H1 (cell line): Measurements from ENCODE around the gene NEO1. TPM values are rescaled to one million over a fixed set of nuclear protein-coding genes. Genes with fewer than 3 reads are reported as not detected.

Experiments
- KDM1A ChIP-seq: fragments of 200-600, 300-600 bp; sonication (generic); IDR thresholded peaks from 2 replicates; pipeline ENCODE4 v1.7.1; 2016; ENCODE audit warnings: mild to moderate bottlenecking, low read length, borderline replicate concordance
- KDM4A ChIP-seq: IDR thresholded peaks from one replicate; pipeline ENCODE4 v1.7.1; 2012; ENCODE audit warnings: low read depth, mild to moderate bottlenecking, moderate library complexity, low read length, inconsistent platforms; ENCODE audit not compliant: severe bottlenecking
- RFX5 ChIP-seq: IDR thresholded peaks from 2 replicates; pipeline ENCODE4 v1.6.1; 2011; ENCODE audit warnings: low read depth, low read length, improper control_type of control experiment, borderline replicate concordance
- polyA plus RNA-seq, 7 experiments: library from polyadenylated mRNA; depleted of rRNA in 3 of 7; stranded (reverse) in 5 of 7; unstranded in 2 of 7; fragments of >200 nt in 5 of 7; fragments of 200-250 nt in 2 of 7; gene quantifications; 1 replicate in 5 of 7; 2 replicates in 1 of 7; 4 replicates in 1 of 7; pipeline versions ENCODE4 v1.2.1 to v1.2.3, GENCODE V29; 2011 to 2013; ENCODE audit warnings: missing spikeins in 2 of 7, mixed read lengths in 2 of 7
- total RNA-seq: library from RNA; stranded (reverse); fragmentation: NEBNext Ultra II Directional; extraction: Animal tissue kit (Norgen Biotek cat#: 25700); gene quantifications from 2 replicates; pipeline ENCODE4 v1.2.1, GENCODE V29; 2021
- TF ChIP-seq, protein P1 (sequence below): IDR thresholded peaks from 2 replicates; pipeline ENCODE4 v1.6.1; 2011; ENCODE audit warnings: low read length, improper control_type of control experiment

The NEO1 gene
- total and polyA plus RNA-seq, 2 of the 8 experiments (the other 6 are each of a cell fraction or from before 2014, with no cell fraction given): 36.0 to 51.0 TPM

DNA sequence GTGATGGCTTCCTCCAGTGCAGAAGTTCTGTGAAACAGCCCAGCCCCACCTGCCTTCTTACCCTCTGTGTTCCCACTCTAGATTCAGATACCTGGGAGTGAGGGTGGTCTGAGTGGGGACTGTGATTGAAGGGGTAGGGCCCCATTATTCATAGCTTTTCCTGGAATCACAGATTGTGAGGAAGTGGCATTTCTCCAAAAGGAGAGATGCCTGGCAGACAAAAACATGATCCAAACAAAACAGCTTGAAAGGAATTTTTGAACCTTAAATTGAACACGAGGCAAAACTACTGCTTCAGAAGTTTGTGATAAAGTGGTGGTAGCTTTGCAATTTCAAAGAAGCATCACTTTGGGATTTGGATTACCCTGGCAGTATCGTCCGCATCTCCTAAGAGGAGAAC lies 29.2 kb upstream of the NEO1 start (continued):
- TF ChIP-seq, protein P1, sequence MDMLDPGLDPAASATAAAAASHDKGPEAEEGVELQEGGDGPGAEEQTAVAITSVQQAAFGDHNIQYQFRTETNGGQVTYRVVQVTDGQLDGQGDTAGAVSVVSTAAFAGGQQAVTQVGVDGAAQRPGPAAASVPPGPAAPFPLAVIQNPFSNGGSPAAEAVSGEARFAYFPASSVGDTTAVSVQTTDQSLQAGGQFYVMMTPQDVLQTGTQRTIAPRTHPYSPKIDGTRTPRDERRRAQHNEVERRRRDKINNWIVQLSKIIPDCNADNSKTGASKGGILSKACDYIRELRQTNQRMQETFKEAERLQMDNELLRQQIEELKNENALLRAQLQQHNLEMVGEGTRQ: no peak
- TF ChIP-seq KDM1A: no peak
- no peak for TF ChIP-seq RFX5
- TF ChIP-seq KDM4A: no peak
